HUES6 (cell line): ENCODE data around the gene SEC22C.

Experiments
- H3K27ac ChIP-seq: 2 replicates; pipeline ENCODE4 v1.7.0; 2013; ENCODE audit warnings: low read depth, mild to moderate bottlenecking, low read length, inconsistent platforms
- H3K27me3 ChIP-seq: 2 replicates; pipeline ENCODE4 v1.6.1; 2013; ENCODE audit warnings: low read length; ENCODE audit not compliant: control insufficient read depth, insufficient read depth
- H3K36me3 ChIP-seq: 2 replicates; pipeline ENCODE4 v1.6.1; 2013; ENCODE audit warnings: low read length; ENCODE audit not compliant: control insufficient read depth, insufficient read depth
- H3K4me1 ChIP-seq: 2 replicates; pipeline ENCODE4 v1.6.1; 2013; ENCODE audit warnings: low read length; ENCODE audit not compliant: control insufficient read depth, insufficient read depth
- H3K4me3 ChIP-seq: 2 replicates; pipeline ENCODE4 v1.5.1; 2013; ENCODE audit warnings: low read depth, low read length
- H3K9ac ChIP-seq: one replicate; pipeline ENCODE4 v1.6.1; 2013; ENCODE audit warnings: mild to moderate bottlenecking, low read length
- H3K9me3 ChIP-seq: 2 replicates; pipeline ENCODE4 v1.6.1; 2013; ENCODE audit warnings: low read depth, low read length; ENCODE audit not compliant: control insufficient read depth, insufficient read depth

The SEC22C gene

GRCh38 chr3:42549131-42549530 is 32.6 kb downstream of the SEC22C start:
- Histone ChIP-seq H3K27me3 (no peaks in the 10 kb centered on the region), H3K4me1 (no peaks in the 10 kb centered on the region; the same call in 1 of the 2 replicates), H3K27ac (no peak overlapping the region), H3K36me3 (peaks cover 45% of the 10 kb centered on the region), H3K9me3 (no peaks in the 10 kb centered on the region), H3K4me3 (no peak overlapping the region), H3K9ac (no peak overlapping the region)

- Histone ChIP-seq H3K4me1 (no peaks in the 10 kb centered on the region; the same call in 1 of the 2 replicates), H3K27ac (no peak overlapping the region), H3K9me3 (no peaks in the 10 kb centered on the region), H3K4me3 (no peak overlapping the region), H3K27me3 (no peaks in the 10 kb centered on the region), H3K9ac (no peak overlapping the region), H3K36me3 (peaks cover 29% of the 10 kb centered on the region)
Observed at GRCh38 chr3:42547401-42547945, 34.3 kb downstream of the SEC22C start.

GRCh38 chr3:42546691-42547213 is 35.0 kb downstream of the SEC22C start:
- H3K9me3 ChIP-seq: no peaks in the 10 kb centered on the region
- H3K4me1 ChIP-seq: no peaks in the 10 kb centered on the region; the same call in 1 of the 2 replicates
- no peak overlapping the region for H3K27ac ChIP-seq

GRCh38 chr3:42545284-42545900 is 36.4 kb downstream of the SEC22C start:
- Histone ChIP-seq H3K36me3 (peaks cover 17% of the 10 kb centered on the region), H3K9ac (no peak overlapping the region), H3K4me1 (no peaks in the 10 kb centered on the region; the same call in 1 of the 2 replicates), H3K27ac (no peak overlapping the region), H3K9me3 (no peaks in the 10 kb centered on the region), H3K4me3 (no peak overlapping the region), H3K27me3 (no peaks in the 10 kb centered on the region)

More at GRCh38 chr3:42546691-42547213, 35.0 kb downstream of the SEC22C start:
- no peak overlapping the region for H3K9ac ChIP-seq
- H3K4me3 ChIP-seq: no peak overlapping the region
- no peaks in the 10 kb centered on the region for H3K27me3 ChIP-seq
- H3K36me3 ChIP-seq: peaks cover 26% of the 10 kb centered on the region

- H3K4me3 ChIP-seq: no peak overlapping the region
- H3K4me1 ChIP-seq: peaks cover under 1% of the 10 kb centered on the region
- H3K9me3 ChIP-seq: no peaks in the 10 kb centered on the region
- peaks cover 10% of the 10 kb centered on the region for H3K36me3 ChIP-seq
- no peak overlapping the region for H3K9ac ChIP-seq
- no peak overlapping the region for H3K27ac ChIP-seq
- H3K27me3 ChIP-seq: no peaks in the 10 kb centered on the region
Observed at GRCh38 chr3:42544492-42545283, 37.1 kb downstream of the SEC22C start.

- no peaks in the 10 kb centered on the region for H3K9me3 ChIP-seq
- H3K4me1 ChIP-seq: peaks cover 6% of the 10 kb centered on the region
- no peak overlapping the region for H3K9ac ChIP-seq
- H3K27me3 ChIP-seq: no peaks in the 10 kb centered on the region
- H3K4me3 ChIP-seq: no peak overlapping the region
- H3K36me3 ChIP-seq: no peaks in the 10 kb centered on the region
- H3K27ac ChIP-seq: no peak overlapping the region
Observed at GRCh38 chr3:42541079-42541478, 40.7 kb downstream of the SEC22C start.

GRCh38 chr3:42539871-42540714 is 41.7 kb downstream of the SEC22C start:
- Histone ChIP-seq H3K27me3 (no peaks in the 10 kb centered on the region), H3K36me3 (no peaks in the 10 kb centered on the region), H3K27ac (no peak overlapping the region), H3K4me1 (peaks cover 15% of the 10 kb centered on the region), H3K9ac (no peak overlapping the region), H3K4me3 (no peak overlapping the region), H3K9me3 (no peaks in the 10 kb centered on the region)

GRCh38 chr3:42537350-42537749 is 44.4 kb downstream of the SEC22C start:
- Histone ChIP-seq H3K27me3 (no peaks in the 10 kb centered on the region), H3K4me1 (peaks cover 20% of the 10 kb centered on the region), H3K27ac (no peak overlapping the region), H3K9ac (no peak overlapping the region), H3K36me3 (no peaks in the 10 kb centered on the region), H3K9me3 (no peaks in the 10 kb centered on the region), H3K4me3 (no peak overlapping the region)

- Histone ChIP-seq H3K9ac (no peak overlapping the region), H3K9me3 (no peaks in the 10 kb centered on the region), H3K27me3 (no peaks in the 10 kb centered on the region), H3K36me3 (no peaks in the 10 kb centered on the region), H3K27ac (no peak overlapping the region), H3K4me3 (no peak overlapping the region), H3K4me1 (peaks cover 20% of the 10 kb centered on the region)
Observed at GRCh38 chr3:42535981-42536784, 45.6 kb downstream of the SEC22C start.
